HEK293 (cell line): Measurements from ENCODE around the gene P2RX4.

Experiments used
- CTCF ChIA-PET: fragments of 350-600 bp; formaldehyde crosslinking; extraction: SDS; loops from one replicate; lab custom pipeline; 2021; ENCODE audit warnings: antibody characterized with exemption; lab: Yijun Ruan, JAX
- POLR2A ChIA-PET: fragments of 300-600 bp; formaldehyde crosslinking; extraction: SDS; loops from one replicate; lab custom pipeline; 2020; ENCODE audit warnings: antibody characterized with exemption, inconsistent platforms; lab: Yijun Ruan, JAX
- H3K27ac ChIP-seq: fragments of 200-500 bp; sonication (Bioruptor generic); 2 replicates; pipeline ENCODE4 v1.5.1; 2014; ENCODE audit warnings: low read depth, low read length, control low read depth, inconsistent platforms; ENCODE audit errors: extremely low read depth
- H3K36me3 ChIP-seq, 2 experiments: fragments of 200-500 bp in 1 of 2; sonication (Bioruptor generic) in 1 of 2; 1 replicate in 1 of 2; 2 replicates in 1 of 2; pipeline ENCODE4 v1.5.1; 2014 to 2017; ENCODE audit warnings: inconsistent platforms in 2 of 2, low read length in 2 of 2; ENCODE audit not compliant: control insufficient read depth in 2 of 2, insufficient read depth in 1 of 2
- H3K4me1 ChIP-seq: fragments of 200-500 bp; sonication (Bioruptor generic); 2 replicates; pipeline ENCODE4 v1.5.1; 2014; ENCODE audit warnings: mild to moderate bottlenecking, low read length, inconsistent platforms; ENCODE audit not compliant: control insufficient read depth, insufficient read depth
- H3K4me3 ChIP-seq: 2 replicates; pipeline ENCODE4 v1.5.1; 2011; ENCODE audit warnings: low read depth, mild to moderate bottlenecking, control low read depth, low read length, moderate library complexity
- H3K9me3 ChIP-seq: fragments of 200-500 bp; sonication (Bioruptor generic); 2 replicates; pipeline ENCODE4 v1.5.1; 2014; ENCODE audit warnings: low read depth, low read length, inconsistent platforms; ENCODE audit not compliant: control insufficient read depth, insufficient read depth
- KLF10 ChIP-seq: fragments of 450-650 bp; IDR thresholded peaks from 2 replicates; pipeline ENCODE4 v1.5.1; 2018; ENCODE audit warnings: missing biosample characterization, mild to moderate bottlenecking, missing genetic modification characterization
- TSHZ1 ChIP-seq: fragments of 450-650 bp; formaldehyde crosslinking; IDR thresholded peaks from 2 replicates; pipeline ENCODE4 v1.5.1; 2016; ENCODE audit warnings: missing biosample characterization, missing genetic modification characterization, borderline replicate concordance
- ZNF416 ChIP-seq: fragments of 450-650 bp; formaldehyde crosslinking; IDR thresholded peaks from 2 replicates; pipeline ENCODE4 v1.5.1; 2016; ENCODE audit warnings: missing biosample characterization, missing genetic modification characterization
- ZNF600 ChIP-seq: fragments of 450-650 bp; formaldehyde crosslinking; IDR thresholded peaks from 2 replicates; pipeline ENCODE4 v1.5.1; 2016; ENCODE audit warnings: missing biosample characterization, missing genetic modification characterization
- ZNF707 ChIP-seq: fragments of 450-650 bp; formaldehyde crosslinking; IDR thresholded peaks from 2 replicates; pipeline ENCODE4 v1.5.1; 2016; ENCODE audit warnings: missing biosample characterization, missing genetic modification characterization
- ZNF768 ChIP-seq: fragments of 450-650 bp; formaldehyde crosslinking; IDR thresholded peaks from 2 replicates; pipeline ENCODE4 v1.5.1; 2018; ENCODE audit warnings: missing biosample characterization, mild to moderate bottlenecking, missing genetic modification characterization
- ZNF830 ChIP-seq: fragments of 450-650 bp; IDR thresholded peaks from 2 replicates; pipeline ENCODE4 v1.5.0; 2018; ENCODE audit warnings: missing biosample characterization, missing genetic modification characterization, low read depth, mild to moderate bottlenecking, moderate library complexity
- TF ChIP-seq, protein P1 (sequence below): fragments of 450-650 bp; formaldehyde crosslinking; IDR thresholded peaks from 2 replicates; pipeline ENCODE4 v1.5.1; 2017; ENCODE audit warnings: missing biosample characterization, missing genetic modification characterization
- TF ChIP-seq, protein P2 (sequence below): fragments of 450-650 bp; formaldehyde crosslinking; IDR thresholded peaks from 2 replicates; pipeline ENCODE4 v1.5.1; 2016; ENCODE audit warnings: missing biosample characterization, missing genetic modification characterization
- TF ChIP-seq, protein P3 (sequence below): fragments of 450-650 bp; formaldehyde crosslinking; IDR thresholded peaks from 2 replicates; pipeline ENCODE4 v1.5.1; 2016; ENCODE audit warnings: missing biosample characterization, missing genetic modification characterization, borderline replicate concordance
- TF ChIP-seq, protein P4 (sequence below): fragments of 450-650 bp; formaldehyde crosslinking; IDR thresholded peaks from 2 replicates; pipeline ENCODE4 v1.5.1; 2016; ENCODE audit warnings: missing biosample characterization, missing genetic modification characterization
- TF ChIP-seq, protein P5 (sequence below): fragments of 450-650 bp; formaldehyde crosslinking; IDR thresholded peaks from 2 replicates; pipeline ENCODE4 v1.5.1; 2016; ENCODE audit warnings: missing biosample characterization, missing genetic modification characterization

P2RX4 gene

DNA sequence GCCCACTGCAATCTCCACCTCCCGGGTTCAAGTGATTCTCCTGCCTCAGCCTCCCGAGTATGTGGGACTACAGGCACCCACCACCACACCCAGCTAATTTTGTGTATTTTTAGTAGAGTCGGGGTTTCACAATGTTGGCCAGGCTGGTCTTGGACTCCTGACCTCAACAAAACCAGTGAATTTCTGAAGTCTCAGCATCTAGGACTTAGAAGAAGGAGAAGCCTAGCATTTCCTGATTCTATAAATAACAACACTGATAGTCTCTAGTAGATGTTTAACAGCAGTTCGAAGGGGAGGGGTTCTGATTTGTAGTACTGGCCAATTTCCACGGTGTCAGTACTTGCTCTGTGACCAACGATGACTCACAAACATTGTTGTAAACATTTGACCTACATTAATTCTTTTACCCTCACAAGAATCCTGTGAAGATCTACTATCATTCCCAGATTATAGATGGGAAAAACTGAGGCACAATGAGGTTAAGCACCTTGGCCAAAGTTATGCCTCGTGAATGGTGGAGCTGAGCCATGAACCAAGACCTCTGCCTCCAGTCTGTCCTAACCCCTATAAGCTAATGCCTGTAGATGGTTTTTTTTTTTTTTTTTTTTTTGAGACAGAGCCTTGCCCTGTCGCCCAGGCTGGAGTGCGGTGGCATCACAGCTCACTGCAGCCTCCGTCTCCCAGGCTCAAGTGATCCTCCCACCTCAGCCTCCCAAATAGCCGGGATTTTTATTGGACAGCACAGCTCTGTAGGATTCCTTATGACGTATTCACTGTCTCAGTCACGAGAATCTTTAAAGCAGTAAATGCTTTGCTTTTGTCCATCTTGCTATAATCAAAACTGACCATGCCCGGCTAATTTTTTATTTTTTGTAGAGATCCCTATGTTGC lies 5.2 kb downstream of the P2RX4 start:
- POLR2A ChIA-PET, result interaction anchor here (0.6 kb wide), 1 partner anchor 36 kb away, joined by 3 read pairs; no protein-coding TSS in a partner anchor
- Histone ChIP-seq H3K9me3 (no peaks in the 10 kb centered on the region), H3K4me1 (no peaks in the 10 kb centered on the region)
- TF ChIP-seq, protein P1, sequence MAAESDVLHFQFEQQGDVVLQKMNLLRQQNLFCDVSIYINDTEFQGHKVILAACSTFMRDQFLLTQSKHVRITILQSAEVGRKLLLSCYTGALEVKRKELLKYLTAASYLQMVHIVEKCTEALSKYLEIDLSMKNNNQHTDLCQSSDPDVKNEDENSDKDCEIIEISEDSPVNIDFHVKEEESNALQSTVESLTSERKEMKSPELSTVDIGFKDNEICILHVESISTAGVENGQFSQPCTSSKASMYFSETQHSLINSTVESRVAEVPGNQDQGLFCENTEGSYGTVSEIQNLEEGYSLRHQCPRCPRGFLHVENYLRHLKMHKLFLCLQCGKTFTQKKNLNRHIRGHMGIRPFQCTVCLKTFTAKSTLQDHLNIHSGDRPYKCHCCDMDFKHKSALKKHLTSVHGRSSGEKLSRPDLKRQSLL (tag by site-specific recombination), result no peak
- TF ChIP-seq, protein P2, sequence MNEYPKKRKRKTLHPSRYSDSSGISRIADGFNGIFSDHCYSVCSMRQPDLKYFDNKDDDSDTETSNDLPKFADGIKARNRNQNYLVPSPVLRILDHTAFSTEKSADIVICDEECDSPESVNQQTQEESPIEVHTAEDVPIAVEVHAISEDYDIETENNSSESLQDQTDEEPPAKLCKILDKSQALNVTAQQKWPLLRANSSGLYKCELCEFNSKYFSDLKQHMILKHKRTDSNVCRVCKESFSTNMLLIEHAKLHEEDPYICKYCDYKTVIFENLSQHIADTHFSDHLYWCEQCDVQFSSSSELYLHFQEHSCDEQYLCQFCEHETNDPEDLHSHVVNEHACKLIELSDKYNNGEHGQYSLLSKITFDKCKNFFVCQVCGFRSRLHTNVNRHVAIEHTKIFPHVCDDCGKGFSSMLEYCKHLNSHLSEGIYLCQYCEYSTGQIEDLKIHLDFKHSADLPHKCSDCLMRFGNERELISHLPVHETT (tag by site-specific recombination), result 0 out of 2 replicates have a peak, but pooled peaks have one; percentile 21
- TF ChIP-seq, all 188 proteins: peak for 1
- CTCF ChIA-PET, result interaction anchor here (0.6 to 1.3 kb wide), 3 partner anchors 12 to 222 kb away, joined by 3 read pairs; no protein-coding TSS in a partner anchor
- Histone ChIP-seq H3K4me3 (no peak overlapping the region), H3K27ac (no peak overlapping the region), H3K36me3 (peaks cover 8 to 21% of the 10 kb centered on the region in 2 experiments; a peak in 2 of 3 replicates)

GRCh38 chr12:121216102-121216501 lies 6.2 kb downstream of the P2RX4 start:
- ChIA-PET CTCF (interaction anchor here (0.7 to 2.9 kb wide), 5 partner anchors 13 to 245 kb away, joined by 3 to 12 read pairs (median 3); no protein-coding TSS in a partner anchor), POLR2A (no interaction called here)
- Histone ChIP-seq H3K4me3 (no peak overlapping the region), H3K36me3 (peaks cover 8 to 24% of the 10 kb centered on the region in 2 experiments; a peak in 2 of 3 replicates), H3K9me3 (no peaks in the 10 kb centered on the region), H3K4me1 (no peaks in the 10 kb centered on the region), H3K27ac (no peak overlapping the region)
- TF ChIP-seq, protein P3, sequence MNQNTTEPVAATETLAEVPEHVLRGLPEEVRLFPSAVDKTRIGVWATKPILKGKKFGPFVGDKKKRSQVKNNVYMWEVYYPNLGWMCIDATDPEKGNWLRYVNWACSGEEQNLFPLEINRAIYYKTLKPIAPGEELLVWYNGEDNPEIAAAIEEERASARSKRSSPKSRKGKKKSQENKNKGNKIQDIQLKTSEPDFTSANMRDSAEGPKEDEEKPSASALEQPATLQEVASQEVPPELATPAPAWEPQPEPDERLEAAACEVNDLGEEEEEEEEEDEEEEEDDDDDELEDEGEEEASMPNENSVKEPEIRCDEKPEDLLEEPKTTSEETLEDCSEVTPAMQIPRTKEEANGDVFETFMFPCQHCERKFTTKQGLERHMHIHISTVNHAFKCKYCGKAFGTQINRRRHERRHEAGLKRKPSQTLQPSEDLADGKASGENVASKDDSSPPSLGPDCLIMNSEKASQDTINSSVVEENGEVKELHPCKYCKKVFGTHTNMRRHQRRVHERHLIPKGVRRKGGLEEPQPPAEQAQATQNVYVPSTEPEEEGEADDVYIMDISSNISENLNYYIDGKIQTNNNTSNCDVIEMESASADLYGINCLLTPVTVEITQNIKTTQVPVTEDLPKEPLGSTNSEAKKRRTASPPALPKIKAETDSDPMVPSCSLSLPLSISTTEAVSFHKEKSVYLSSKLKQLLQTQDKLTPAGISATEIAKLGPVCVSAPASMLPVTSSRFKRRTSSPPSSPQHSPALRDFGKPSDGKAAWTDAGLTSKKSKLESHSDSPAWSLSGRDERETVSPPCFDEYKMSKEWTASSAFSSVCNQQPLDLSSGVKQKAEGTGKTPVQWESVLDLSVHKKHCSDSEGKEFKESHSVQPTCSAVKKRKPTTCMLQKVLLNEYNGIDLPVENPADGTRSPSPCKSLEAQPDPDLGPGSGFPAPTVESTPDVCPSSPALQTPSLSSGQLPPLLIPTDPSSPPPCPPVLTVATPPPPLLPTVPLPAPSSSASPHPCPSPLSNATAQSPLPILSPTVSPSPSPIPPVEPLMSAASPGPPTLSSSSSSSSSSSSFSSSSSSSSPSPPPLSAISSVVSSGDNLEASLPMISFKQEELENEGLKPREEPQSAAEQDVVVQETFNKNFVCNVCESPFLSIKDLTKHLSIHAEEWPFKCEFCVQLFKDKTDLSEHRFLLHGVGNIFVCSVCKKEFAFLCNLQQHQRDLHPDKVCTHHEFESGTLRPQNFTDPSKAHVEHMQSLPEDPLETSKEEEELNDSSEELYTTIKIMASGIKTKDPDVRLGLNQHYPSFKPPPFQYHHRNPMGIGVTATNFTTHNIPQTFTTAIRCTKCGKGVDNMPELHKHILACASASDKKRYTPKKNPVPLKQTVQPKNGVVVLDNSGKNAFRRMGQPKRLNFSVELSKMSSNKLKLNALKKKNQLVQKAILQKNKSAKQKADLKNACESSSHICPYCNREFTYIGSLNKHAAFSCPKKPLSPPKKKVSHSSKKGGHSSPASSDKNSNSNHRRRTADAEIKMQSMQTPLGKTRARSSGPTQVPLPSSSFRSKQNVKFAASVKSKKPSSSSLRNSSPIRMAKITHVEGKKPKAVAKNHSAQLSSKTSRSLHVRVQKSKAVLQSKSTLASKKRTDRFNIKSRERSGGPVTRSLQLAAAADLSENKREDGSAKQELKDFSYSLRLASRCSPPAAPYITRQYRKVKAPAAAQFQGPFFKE (tag by site-specific recombination), result no peak
- peak; percentile 87; the same call in 1 of the 2 replicates for TF ChIP-seq ZNF768

GRCh38 chr12:121217063-121217462 lies 7.1 kb downstream of the P2RX4 start:
- POLR2A ChIA-PET, result interaction anchor here (0.5 kb wide), 1 partner anchor 121 kb away, joined by 4 read pairs; no protein-coding TSS in a partner anchor

More at GRCh38 chr12:121217063-121217462, 7.1 kb downstream of the P2RX4 start:
- peaks cover 8 to 25% of the 10 kb centered on the region in 2 experiments; a peak in 2 of 3 replicates for H3K36me3 ChIP-seq
- H3K4me1 ChIP-seq, result no peaks in the 10 kb centered on the region
- TF ChIP-seq ZNF707 (tag by site-specific recombination) (no peak), ZNF600 (tag by site-specific recombination) (no peak), TSHZ1 (no peak), ZNF416 (tag by site-specific recombination) (no peak), KLF10 (tag by site-specific recombination) (no peak), ZNF830 (tag by site-specific recombination) (no peak)
- TF ChIP-seq, protein P4, sequence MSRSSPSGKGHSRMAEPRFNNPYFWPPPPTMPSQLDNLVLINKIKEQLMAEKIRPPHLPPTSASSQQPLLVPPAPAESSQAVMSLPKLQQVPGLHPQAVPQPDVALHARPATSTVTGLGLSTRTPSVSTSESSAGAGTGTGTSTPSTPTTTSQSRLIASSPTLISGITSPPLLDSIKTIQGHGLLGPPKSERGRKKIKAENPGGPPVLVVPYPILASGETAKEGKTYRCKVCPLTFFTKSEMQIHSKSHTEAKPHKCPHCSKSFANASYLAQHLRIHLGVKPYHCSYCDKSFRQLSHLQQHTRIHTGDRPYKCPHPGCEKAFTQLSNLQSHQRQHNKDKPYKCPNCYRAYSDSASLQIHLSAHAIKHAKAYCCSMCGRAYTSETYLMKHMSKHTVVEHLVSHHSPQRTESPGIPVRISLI, result no peak
- TF ChIP-seq, protein P5, sequence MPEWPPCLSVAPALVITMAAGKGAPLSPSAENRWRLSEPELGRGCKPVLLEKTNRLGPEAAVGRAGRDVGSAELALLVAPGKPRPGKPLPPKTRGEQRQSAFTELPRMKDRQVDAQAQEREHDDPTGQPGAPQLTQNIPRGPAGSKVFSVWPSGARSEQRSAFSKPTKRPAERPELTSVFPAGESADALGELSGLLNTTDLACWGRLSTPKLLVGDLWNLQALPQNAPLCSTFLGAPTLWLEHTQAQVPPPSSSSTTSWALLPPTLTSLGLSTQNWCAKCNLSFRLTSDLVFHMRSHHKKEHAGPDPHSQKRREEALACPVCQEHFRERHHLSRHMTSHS (tag by site-specific recombination), result no peak
- TF ChIP-seq, all 188 proteins: peak for 0
- Histone ChIP-seq H3K4me3 (no peak overlapping the region), H3K9me3 (no peaks in the 10 kb centered on the region), H3K27ac (no peak overlapping the region)
- CTCF ChIA-PET, result interaction anchor here (1.1 to 2.9 kb wide), 3 partner anchors 13 to 246 kb away, joined by 3 to 12 read pairs (median 3); no protein-coding TSS in a partner anchor
